PC-3 (cell line): ENCODE data around the gene TAF1L. TPM values are rescaled to one million over a fixed set of nuclear protein-coding genes. Genes with fewer than 3 reads are reported as not detected.
A peak's percentile ranks its signal among the peaks of the same experiment; 100 is the strongest.

Source experiments
- ATAC-seq: fragments of 200-7000 bp; cut with Tn5 transposase; 2 replicates; pipeline ENCODE4 v1.9.1; 2020; ENCODE audit warnings: mild to moderate bottlenecking, moderate library complexity
- BruUV-seq: library from RNA; stranded (reverse); fragments of 400-500 nt; replicated peaks from 2 replicates; lab custom pipeline; 2021; lab: Mats Ljungman, UMichigan
- CTCF ChIA-PET: fragments of 300-600 bp; sonication (Branson Sonifier 250); formaldehyde crosslinking; loops from one replicate; lab custom pipeline; 2022; ENCODE audit warnings: antibody characterized with exemption; lab: Charles Lee
- POLR2A ChIA-PET: fragments of 300-600 bp; sonication (Branson Sonifier 250); formaldehyde crosslinking; loops from one replicate; lab custom pipeline; 2022; ENCODE audit warnings: antibody characterized with exemption; ENCODE audit not compliant: unreplicated experiment; lab: Charles Lee
- DNase-seq: peaks from one replicate; pipeline ENCODE4 v3.0.0-alpha.2; 2015
- H2AFZ ChIP-seq: fragments of 300-600 bp; sonication (generic); 2 replicates; pipeline ENCODE4 v1.6.0; 2016; ENCODE audit warnings: antibody characterized with exemption, low read length
- H3F3A ChIP-seq: fragments of 300-600 bp; sonication (generic); one replicate; pipeline ENCODE4 v1.6.0; 2017; ENCODE audit warnings: antibody characterized with exemption, low read length, control low read depth, mild to moderate bottlenecking; ENCODE audit not compliant: unreplicated experiment
- H3K27ac ChIP-seq: fragments of 300-600 bp; sonication (generic); 2 replicates; pipeline ENCODE4 v1.5.1; 2016; ENCODE audit warnings: mild to moderate bottlenecking, low read length
- H3K27me3 ChIP-seq: fragments of 300-600 bp; sonication (generic); 2 replicates; pipeline ENCODE4 v1.6.1; 2016; ENCODE audit warnings: low read length, mixed read lengths
- H3K36me3 ChIP-seq: fragments of 300-600 bp; sonication (generic); 2 replicates; pipeline ENCODE4 v1.6.1; 2016; ENCODE audit warnings: low read depth, mixed run types, low read length, mixed read lengths
- H3K4me1 ChIP-seq: fragments of 300-600 bp; sonication (generic); 2 replicates; pipeline ENCODE4 v1.5.1; 2016; ENCODE audit warnings: low read length; ENCODE audit not compliant: insufficient read depth
- H3K4me2 ChIP-seq: fragments of 300-600 bp; sonication (generic); 2 replicates; pipeline ENCODE4 v1.6.0; 2016; ENCODE audit warnings: low read length
- H3K4me3 ChIP-seq: fragments of 300-600 bp; sonication (generic); 2 replicates; pipeline ENCODE4 v1.5.1; 2016; ENCODE audit warnings: mild to moderate bottlenecking, low read length, mixed read lengths
- H3K79me2 ChIP-seq: fragments of 300-600 bp; sonication (generic); 2 replicates; pipeline ENCODE4 v1.6.1; 2017; ENCODE audit warnings: low read length, mixed read lengths
- H3K9ac ChIP-seq: fragments of 300-600 bp; sonication (generic); 2 replicates; pipeline ENCODE4 v1.6.0; 2016; ENCODE audit warnings: mild to moderate bottlenecking, low read length
- H3K9me2 ChIP-seq: fragments of 300-600 bp; sonication (generic); replicated peaks from 2 replicates; pipeline ENCODE4 v1.6.1; 2016; ENCODE audit warnings: mixed run types, low read length, mixed read lengths
- H3K9me3 ChIP-seq: fragments of 300-600 bp; sonication (generic); 2 replicates; pipeline ENCODE4 v1.6.1; 2016; ENCODE audit warnings: low read length, mixed read lengths
- H4K20me1 ChIP-seq: fragments of 300-600 bp; sonication (generic); 2 replicates; pipeline ENCODE4 v1.6.1; 2016; ENCODE audit warnings: low read length, mixed read lengths
- EZH2 ChIP-seq: fragments of 300-600 bp; sonication (generic); IDR thresholded peaks from one replicate; pipeline ENCODE4 v1.6.1; 2017; ENCODE audit warnings: antibody characterized with exemption, mild to moderate bottlenecking, low read length; ENCODE audit not compliant: unreplicated experiment
- EZH2phosphoT487 ChIP-seq: fragments of 300-600 bp; sonication (generic); IDR thresholded peaks from 2 replicates; pipeline ENCODE4 v1.6.1; 2018; ENCODE audit warnings: mild to moderate bottlenecking, antibody characterized with exemption, low read length, borderline replicate concordance
- intact Hi-C: fragments of 100-400 bp; cut with micrococcal nuclease; formaldehyde crosslinking; loops from 2 replicates; pipeline ENCODE4 v1.9.0; 2023
- total RNA-seq: library from RNA; depleted of rRNA; stranded (reverse); fragments of >200 nt; gene quantifications from 2 replicates; pipeline ENCODE4 v1.2.3, GENCODE V29; 2014
- TF ChIP-seq, protein P1 (sequence below): fragments of 300-600 bp; sonication (generic); conservative IDR thresholded peaks from 2 replicates; pipeline ENCODE4 v1.5.1; 2017; ENCODE audit warnings: antibody characterized with exemption, low read depth, mild to moderate bottlenecking, low read length

The TAF1L gene
- total RNA-seq, 1 experiment from 2014 or later, result not detected

GRCh38 chr9:32665101-32665500, 29.6 kb upstream of the TAF1L start:
- Histone ChIP-seq H4K20me1 (no peaks in the 10 kb centered on the region), H3K4me1 (peaks cover 29% of the 10 kb centered on the region), H3K27ac (peak overlapping the region; percentile 93), H3K27me3 (no peaks in the 10 kb centered on the region), H3K9me2 (no peaks in the 10 kb centered on the region), H3K9ac (peak overlapping the region; percentile 61), H3K79me2 (no peaks in the 10 kb centered on the region), H3F3A (no peaks in the 10 kb centered on the region), H3K4me2 (peak overlapping the region; percentile 55), H3K4me3 (no peak overlapping the region; the same call in 1 of the 2 replicates), H3K36me3 (no peaks in the 10 kb centered on the region), H2AFZ (no peak overlapping the region), H3K9me3 (no peaks in the 10 kb centered on the region)
- DNase-seq (peak; percentile 88), ATAC-seq (peak; percentile 100)
- ChIA-PET CTCF (interaction anchor here (1.0 kb wide), 1 partner anchor 36 kb away, joined by 3 read pairs; no protein-coding TSS in a partner anchor), POLR2A (interaction anchor here (0.7 kb wide), 3 partner anchors 29 to 360 kb away, joined by 3 to 13 read pairs (median 3); no protein-coding TSS in a partner anchor)
- TF ChIP-seq EZH2phosphoT487 (no peak), EZH2 (no peak)
- TF ChIP-seq, protein P1, sequence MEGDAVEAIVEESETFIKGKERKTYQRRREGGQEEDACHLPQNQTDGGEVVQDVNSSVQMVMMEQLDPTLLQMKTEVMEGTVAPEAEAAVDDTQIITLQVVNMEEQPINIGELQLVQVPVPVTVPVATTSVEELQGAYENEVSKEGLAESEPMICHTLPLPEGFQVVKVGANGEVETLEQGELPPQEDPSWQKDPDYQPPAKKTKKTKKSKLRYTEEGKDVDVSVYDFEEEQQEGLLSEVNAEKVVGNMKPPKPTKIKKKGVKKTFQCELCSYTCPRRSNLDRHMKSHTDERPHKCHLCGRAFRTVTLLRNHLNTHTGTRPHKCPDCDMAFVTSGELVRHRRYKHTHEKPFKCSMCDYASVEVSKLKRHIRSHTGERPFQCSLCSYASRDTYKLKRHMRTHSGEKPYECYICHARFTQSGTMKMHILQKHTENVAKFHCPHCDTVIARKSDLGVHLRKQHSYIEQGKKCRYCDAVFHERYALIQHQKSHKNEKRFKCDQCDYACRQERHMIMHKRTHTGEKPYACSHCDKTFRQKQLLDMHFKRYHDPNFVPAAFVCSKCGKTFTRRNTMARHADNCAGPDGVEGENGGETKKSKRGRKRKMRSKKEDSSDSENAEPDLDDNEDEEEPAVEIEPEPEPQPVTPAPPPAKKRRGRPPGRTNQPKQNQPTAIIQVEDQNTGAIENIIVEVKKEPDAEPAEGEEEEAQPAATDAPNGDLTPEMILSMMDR, result no peak
- no TSS peak for BruUV-seq
- intact Hi-C loops, result loop anchor here (5.0 kb wide), 1 partner anchor 37 kb away; no protein-coding TSS in a partner anchor

- Histone ChIP-seq H3K4me3 (no peak overlapping the region), H3K9me2 (no peaks in the 10 kb centered on the region), H3K27ac (peak overlapping the region; percentile 93), H3K9ac (no peak overlapping the region), H3K79me2 (no peaks in the 10 kb centered on the region), H4K20me1 (no peaks in the 10 kb centered on the region), H3K4me1 (peaks cover 29% of the 10 kb centered on the region), H3K36me3 (no peaks in the 10 kb centered on the region), H3F3A (no peaks in the 10 kb centered on the region), H3K4me2 (no peak overlapping the region), H3K27me3 (no peaks in the 10 kb centered on the region), H3K9me3 (no peaks in the 10 kb centered on the region), H2AFZ (no peak overlapping the region)
- ChIA-PET POLR2A (no interaction called here), CTCF (no interaction called here)
- peak; percentile 18 for DNase-seq
- no peak for ATAC-seq
- intact Hi-C loops, result no loop called here
- TF ChIP-seq, protein P1, result no peak
- TF ChIP-seq EZH2 (no peak), EZH2phosphoT487 (no peak)
- BruUV-seq, result no TSS peak
Measured at GRCh38 chr9:32663741-32664140, 28.3 kb upstream of the TAF1L start.

DNA sequence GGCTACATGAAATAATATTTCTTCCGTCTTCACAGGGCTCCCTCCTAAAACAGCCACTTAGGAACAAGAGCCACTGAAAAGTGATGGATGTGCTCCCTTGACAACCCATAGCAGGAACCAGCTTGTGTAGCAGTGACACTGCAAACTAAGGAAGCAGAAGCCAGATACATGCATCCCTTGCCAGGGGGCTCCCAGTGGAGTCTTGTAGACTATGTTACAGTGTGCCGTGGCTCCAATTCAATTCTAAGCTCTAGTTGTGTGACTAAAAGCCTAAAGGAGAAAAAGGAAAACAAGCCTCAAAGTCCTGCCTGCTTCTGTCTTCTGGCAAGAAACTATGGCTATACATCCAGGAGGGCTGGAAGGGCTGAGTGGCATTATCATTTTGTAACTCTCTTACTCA, 12.2 kb upstream of the TAF1L start:
- Histone ChIP-seq H3K9me2 (no peaks in the 10 kb centered on the region), H3K79me2 (no peaks in the 10 kb centered on the region), H3K4me2 (no peak overlapping the region), H3K4me1 (peaks cover 6% of the 10 kb centered on the region), H3K27ac (no peak overlapping the region), H4K20me1 (no peaks in the 10 kb centered on the region), H2AFZ (no peak overlapping the region), H3F3A (no peaks in the 10 kb centered on the region), H3K27me3 (no peaks in the 10 kb centered on the region), H3K9ac (no peak overlapping the region), H3K36me3 (no peaks in the 10 kb centered on the region), H3K4me3 (no peak overlapping the region), H3K9me3 (no peaks in the 10 kb centered on the region)
- ChIA-PET CTCF (no interaction called here), POLR2A (no interaction called here)
- intact Hi-C loops, result no loop called here
- ATAC-seq, result no peak
- no peak for TF ChIP-seq EZH2
- TF ChIP-seq, protein P1, result no peak
- no peak for TF ChIP-seq EZH2phosphoT487
- BruUV-seq, result no TSS peak
- no peak for DNase-seq
